Measurements from ENCODE around the gene SEMA3B.
A peak's percentile ranks its signal among the peaks of the same experiment; 100 is the strongest.
"Not testable (repeated sequence)": the region's sequence is repeated elsewhere in the genome, so short reads cannot be mapped to it uniquely, and the experiment has no call there.

Gene SEMA3B

DNA sequence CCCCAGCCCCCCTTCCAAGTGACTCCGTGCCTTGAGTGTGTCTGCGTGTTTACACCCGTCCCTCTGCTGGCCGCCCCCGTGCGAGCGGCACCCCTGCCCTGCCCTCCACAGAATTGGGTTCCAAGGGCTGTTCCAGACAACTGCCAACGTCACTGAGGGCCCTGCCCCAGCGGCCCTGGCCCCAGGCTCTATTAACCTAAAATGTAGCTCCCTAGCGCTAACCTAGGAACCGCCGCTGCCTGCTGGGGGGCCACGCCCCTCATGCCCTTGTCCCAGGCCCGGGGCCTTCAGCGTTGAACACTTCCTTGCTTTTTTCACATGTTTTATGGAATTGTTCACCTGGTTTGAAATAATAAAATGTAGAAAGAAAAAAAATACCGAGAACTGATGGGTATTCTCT, 10.0 kb upstream of the SEMA3B start:
- no peak for DNase-seq (ENCODE audit: low read depth)

DNA sequence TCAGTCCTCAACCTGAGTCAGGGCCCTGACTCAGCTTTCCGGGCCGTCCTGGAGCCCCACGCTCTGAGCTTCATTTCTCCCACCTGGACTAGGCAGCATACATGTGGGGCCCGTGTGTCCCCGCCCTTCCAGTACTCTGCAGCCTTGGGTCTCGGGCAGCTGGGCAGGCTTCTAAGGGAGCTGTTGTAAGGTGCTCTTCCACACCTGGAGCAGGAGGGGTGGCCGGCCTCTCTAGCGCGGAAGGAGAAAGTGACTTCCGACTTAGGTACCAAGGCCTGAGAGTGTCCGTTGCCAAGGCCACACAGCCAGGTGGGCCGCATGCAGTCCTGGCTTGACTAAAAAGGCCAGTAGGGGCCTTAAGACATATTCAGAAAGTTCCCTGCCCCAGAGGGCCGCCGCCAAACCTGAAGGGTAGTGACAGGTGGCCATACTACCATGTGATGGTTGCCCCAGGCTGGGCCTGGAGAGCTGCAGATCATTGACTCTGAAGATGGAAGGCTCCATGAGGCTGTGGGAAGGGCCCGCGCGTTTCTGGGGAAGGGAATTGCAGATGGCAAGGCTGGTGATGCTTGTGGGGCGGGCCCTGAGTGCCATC, 9.4 kb upstream of the SEMA3B start:
- DNase-seq (ENCODE audit: low read depth): no peak

DNA sequence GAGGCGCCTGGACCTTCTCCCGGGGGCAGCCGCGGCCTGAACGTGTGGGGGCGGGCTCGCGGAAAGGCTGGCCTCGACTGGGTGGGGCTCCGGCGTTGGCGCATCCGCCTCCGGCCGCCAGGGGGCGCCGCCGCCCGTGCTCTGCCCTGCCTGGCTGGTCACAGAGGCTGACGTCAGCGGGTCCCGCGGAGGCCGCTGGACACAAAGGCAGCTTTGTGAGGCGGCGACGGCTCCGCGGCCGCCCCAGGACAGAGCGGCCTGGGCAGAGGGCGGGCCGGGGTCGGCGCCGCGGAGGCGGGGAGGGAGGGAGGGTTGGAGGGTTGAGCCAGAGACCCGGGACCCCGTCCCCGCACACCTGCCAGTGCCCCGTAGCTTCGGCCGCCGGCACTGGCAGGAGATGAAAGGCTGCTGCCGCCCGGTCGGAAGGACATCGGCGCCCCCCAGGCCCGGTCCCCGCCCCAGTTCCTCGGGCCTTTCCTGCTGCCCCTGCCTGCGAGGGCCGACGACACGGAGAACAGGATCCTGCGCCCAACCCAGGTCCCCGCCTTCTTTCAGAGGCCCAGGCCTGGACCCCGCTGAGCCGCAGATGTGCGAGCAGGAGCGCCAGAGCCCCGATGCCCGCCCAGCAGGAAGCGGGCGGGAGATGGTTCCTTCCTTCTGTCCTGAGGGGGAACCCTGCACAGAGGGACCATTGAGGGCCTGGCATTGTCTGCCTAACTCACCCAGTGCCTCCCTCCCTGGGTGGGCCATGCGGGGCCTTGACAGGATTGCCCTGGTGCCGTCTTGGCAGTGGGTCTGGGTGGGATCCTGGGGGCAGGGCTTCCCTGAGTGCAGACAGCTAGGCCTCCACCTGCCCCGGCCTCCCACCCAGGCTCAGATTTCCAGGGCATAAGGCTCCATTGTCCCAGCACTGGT, 8.7 kb upstream of the SEMA3B start:
- DNase-seq (ENCODE audit: low read depth): peak; percentile 74

DNA sequence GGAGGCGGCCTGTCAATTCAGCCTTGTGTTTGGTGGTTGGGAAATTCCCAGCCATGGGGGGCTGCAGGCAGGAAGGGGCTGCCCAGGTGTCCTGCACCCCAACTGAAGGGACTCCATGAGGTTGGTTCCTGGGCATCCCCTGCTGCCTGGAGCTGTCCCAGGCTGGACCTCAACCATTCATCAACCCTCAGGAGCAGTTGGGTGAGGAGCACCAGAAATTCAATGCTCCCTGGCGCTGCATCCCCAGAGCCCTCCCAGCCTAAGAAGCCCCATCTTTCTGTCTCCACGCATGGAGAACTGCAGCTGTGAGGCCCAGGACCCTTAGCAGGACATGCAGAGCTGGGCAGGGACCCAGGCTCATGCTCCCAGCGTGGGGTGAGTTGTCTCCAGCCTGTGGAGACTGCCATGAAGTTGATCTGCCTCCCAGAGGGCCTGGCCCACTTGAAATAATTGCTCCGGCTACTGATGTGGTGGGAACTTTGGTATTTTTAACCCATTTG, 8.0 kb upstream of the SEMA3B start:
- no peak for DNase-seq (ENCODE audit: low read depth)

DNA sequence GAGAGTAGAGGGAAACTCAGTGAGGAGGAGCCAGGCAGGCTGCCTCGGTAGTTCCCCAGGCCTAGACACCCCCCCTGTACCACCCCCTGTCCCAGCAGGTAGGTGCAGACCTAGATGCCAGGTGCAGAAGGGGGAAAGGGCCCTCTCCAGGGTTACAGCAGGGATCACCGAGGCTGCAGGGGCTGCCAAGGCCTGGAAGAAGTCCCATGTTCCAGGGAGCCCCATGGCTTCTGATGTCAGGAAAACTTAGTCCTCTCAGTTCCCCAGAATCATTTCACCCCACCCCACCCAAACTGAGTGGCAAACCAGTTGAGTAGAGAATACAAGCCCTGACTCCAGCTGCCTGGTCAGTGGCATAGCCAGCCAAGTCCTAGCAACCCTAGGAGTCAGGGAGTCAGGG, 7.4 kb upstream of the SEMA3B start:
- DNase-seq (ENCODE audit: low read depth): no peak

DNA sequence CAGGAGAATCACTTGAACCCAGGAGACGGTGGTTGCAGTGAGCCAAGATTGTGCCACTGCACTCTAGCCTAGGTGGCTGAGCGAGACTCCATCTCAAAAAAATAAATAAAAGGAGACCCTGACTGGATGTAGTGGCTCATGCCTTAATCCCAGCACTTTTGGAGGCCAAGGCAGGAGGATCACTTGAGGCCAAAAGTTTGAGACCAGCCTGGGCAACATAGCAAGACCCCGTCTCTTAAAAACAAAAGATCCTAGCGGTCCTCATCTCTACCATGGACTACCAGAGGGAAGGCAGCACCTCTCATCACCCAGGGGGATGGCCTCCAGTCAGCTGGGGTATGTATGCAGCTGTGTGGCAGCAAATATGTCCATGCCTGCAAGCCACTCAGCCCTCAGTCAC, 6.7 kb upstream of the SEMA3B start:
- DNase-seq (ENCODE audit: low read depth): not testable (repeated sequence)

DNA sequence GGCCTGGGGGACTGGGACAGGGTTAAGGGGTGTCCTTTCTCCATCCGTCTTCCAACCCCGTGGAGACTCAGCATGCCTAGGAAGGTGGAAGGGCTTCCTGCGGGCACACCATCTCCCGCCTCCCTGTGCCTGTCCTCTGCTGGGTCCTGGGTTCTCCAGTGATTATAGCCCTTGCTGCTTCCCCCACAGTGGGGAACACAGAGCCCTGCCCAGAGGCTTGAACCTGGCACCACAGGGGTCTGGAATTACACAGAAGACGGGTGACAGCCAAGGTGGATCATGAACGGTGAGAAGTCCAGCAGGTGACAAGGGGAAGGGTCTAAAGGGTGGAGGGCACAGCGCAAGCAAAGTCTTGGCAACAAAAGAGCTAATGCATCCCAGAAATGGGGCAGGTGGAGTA, 6.2 kb upstream of the SEMA3B start:
- no peak for DNase-seq (ENCODE audit: low read depth)

DNA sequence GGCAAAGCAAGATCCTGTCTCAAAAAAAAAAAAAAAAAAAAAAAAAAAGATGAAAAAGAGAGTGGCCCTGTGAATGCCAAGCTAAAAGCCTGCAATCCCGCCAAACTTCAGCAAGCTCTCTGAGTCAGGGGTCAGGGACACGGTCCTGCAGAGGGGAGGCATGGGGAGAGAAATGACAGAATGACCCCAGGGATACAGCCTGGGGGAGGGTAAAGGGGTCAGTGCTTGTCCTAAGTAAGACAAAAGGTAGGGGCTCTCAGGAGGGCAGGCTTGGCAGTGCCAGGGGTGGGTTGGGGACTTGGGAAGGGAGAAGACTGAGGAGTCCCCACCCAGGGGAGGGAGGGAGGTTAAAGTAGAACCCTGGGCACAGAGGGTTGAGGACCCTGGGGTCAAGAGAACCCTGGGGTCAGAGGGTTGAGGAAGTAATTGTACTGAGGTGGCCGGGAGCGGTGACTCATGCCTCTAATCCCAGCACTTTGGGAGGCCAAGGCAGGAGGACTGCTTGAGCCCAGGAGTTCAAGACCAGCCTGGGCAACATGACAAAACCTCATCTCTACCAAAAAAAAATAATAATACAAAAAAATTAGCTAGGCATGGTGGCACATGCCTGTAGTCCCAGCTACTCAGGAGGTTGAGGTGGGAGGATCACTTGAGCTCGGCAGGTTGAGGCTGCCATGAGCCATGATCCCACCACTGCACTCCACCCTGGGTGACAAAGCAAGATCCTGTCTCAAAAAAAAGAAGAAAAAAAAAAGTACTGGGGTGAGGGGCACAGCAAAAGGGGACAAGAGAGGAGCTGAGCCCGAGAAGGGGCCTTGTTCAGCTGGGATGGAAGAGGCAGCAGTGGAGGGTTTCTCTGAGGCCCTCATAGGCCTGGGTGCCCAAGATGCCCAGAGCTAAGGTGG, 5.2 kb upstream of the SEMA3B start:
- DNase-seq (ENCODE audit: low read depth): no peak

DNA sequence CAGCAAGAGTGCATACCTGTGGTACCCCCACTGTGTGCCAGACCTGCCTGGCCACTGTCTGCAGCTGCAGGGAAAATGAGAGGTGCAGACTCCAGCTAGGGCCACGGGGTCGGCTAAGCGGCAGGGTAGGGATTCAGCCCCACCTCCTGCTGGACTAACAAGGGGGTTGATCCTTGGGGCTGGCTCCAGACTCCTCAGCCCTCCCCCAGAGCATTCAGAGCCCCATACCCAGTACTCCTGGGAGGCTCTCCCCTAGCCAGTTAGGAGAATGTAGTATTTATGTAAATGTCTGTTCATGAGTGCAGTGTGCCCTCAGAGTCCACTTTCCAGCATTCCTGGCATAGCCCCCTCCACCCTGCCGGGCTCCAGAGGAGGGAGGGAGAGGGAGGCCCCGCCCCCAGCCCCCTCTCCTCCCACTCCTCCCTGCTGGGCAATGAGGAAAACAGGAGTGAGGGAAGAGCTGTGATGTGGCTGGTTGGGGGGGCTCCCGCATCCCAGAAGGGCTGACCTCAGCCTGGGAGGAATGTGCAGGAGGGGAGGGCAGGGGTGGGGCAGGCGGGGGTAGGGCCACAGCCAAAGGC, 4.5 kb upstream of the SEMA3B start:
- no peak for DNase-seq (ENCODE audit: low read depth)

DNA sequence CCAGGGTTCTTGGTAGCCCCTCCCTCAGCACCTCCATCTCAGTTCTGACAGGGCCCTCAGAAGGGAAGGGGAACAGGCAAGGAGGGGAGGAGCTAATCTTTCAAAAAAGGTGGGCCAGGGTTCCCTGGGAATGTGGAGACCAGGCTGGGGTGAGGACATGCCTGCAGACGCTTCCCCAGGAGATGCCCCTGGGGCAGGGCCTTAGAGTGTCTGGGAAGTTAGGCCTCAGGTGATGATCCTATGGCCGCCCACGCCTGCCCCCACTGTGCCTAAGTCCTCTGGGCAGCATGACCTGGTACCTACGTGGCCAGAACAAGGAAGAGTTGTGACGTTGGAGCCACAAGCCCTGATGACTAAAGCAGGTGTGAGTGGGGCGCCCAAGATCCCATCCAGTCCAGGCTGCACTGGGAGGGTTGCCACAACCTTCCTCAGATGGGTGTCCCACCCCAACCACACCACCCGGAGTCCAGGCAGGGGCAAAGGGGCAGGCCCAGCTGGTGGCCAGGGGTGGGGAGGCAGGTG, 3.9 kb upstream of the SEMA3B start:
- no peak for DNase-seq (ENCODE audit: low read depth)

DNA sequence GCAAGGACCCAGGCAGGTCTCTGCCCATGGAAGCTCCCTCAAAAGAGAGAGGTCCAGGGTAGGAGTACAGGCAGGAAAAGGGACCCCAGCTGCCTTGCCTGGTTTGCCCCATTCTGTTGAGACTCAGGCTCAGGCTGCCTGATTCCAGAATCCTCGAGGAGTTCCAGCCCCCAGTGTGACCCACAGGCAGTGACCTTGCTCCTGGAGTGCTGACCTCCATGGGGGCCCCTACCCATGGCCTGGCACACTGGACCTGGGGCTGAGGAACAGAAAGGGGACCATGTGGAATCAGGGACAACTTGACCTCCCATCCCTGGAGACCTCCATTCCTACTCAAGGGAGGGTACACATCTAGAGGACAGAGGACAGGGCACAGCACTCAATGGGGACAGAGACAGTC, 3.4 kb upstream of the SEMA3B start:
- DNase-seq (ENCODE audit: low read depth): no peak

DNA sequence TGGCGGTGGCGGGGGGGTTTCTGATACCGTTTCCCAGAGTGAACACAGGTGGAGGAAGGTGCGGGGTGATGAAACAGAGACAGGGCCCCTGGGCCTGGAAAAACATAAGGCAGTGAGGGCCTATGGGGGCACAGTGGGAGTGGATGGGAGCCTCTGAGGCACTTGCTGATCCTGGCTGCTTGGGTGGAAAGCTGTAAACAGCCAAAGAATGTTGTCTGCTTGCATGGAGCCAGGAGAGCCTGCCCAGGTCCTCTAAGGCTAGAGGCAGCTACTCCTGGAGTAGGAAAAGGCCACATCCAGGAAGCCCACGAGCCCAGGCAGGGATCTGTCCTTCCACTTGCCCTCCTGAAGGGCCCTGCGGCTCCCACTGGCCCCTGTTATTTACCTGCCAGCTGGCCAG, 2.9 kb upstream of the SEMA3B start:
- no peak for DNase-seq (ENCODE audit: low read depth)

DNA sequence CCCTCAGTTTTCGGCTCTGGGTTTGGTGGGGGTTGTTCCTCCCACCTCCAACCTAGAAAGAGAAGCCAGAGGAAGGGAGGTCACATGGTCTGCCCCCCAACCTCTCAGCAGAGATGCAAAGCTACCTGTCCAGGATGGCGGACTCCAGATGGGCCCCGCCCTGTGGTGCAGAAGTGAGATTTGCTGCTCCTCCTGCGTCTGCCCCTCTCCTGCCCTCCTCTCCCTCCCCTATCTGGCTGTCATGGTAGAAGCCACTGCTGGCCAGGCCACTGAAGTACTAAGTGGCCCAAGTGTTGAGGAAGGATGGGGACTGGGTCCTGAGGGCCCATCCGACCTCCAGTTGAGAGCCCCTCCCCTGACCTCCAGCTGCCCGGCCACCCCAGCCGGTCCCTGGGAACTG, 2.1 kb upstream of the SEMA3B start:
- DNase-seq (ENCODE audit: low read depth): no peak

DNA sequence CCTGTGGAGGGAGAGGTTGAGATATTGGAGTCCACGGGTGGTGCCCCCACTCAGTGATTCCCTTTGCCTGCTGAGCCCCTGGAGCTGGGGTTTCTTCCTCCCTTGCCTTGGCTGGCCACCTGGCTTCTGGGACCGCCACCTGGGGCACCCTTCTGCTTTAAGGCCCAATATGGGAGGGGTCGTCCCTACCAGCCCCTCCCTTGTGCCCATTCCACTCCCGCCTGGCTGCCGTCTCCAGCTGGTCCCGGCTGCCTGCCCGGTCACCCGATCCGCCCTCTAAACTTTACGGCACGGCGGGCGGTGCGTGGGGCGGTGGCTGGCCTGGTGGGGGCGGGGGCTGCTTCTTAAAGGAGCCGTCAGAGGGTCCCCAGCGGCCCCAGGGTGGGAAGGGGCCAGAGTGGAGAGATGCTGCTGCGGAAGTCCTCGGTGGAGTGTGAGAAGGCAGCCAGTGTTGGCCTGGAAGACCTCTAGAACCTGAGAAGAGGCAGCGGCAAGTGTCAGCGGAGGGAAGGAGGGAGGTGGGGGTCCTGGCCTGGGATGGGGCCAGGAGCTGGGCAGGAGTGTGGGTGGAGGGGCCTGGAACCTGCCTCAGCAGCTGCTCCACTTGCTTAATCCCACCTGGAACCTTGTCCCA, 1.6 kb upstream of the SEMA3B start:
- DNase-seq (ENCODE audit: low read depth): no peak

DNA sequence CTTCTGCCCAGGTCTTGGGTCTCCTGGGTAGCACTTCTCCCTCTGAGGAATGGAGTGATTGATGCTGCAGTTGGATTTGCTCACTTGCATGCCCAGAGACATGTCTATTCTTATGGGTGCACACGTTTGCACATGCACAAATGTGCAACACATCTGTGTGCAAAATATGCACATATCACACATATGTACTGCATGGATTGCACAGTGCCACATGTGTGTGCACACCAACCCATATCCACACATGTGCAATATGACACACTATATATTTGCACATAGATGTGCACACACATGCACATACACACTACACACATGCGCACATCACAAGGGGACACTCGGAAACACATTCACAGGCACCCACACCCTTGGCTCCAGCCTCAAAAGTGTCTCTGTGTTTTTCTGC, 671 bp upstream of the SEMA3B start:
- no peak for DNase-seq (ENCODE audit: low read depth)

DNA sequence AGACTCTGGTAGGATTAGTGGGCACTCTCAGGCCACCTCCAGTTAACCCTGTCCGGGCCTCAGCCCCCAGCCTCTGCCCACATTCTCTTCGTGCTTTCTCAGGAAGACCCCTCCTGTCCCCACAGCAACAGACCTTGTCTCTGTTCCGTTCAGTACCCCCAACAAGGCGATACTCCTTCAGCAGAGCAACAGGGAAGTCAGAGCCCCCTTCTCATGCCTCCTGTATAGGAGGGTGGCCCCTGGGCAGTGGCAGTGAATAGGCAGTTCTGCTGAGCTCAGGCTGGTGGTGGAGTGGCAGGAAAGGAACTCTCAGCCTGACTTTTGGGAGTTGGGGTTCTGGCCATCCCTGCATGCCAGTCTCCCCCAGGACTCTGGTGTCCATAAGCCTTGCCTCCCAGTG, 513 bp downstream of the SEMA3B start:
- DNase-seq (ENCODE audit: low read depth): no peak

DNA sequence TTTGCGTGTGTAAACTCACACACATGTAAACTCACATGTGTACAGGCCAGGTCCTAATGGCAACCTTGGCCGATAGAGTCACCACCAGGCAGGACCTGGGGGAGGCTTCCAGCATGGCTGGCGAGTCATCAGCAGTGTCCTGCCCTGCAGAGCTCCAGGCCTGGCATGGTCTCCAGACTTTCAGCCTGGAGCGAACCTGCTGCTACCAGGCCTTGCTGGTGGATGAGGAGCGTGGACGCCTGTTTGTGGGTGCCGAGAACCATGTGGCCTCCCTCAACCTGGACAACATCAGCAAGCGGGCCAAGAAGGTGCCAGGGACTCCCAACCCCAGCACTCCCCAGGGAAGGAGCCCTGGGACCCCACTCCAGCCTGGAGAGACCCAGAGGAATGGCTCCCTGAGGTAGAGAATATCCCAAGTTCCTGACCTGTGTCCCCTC, 1.0 kb downstream of the SEMA3B start:
- DNase-seq (ENCODE audit: low read depth): no peak

DNA sequence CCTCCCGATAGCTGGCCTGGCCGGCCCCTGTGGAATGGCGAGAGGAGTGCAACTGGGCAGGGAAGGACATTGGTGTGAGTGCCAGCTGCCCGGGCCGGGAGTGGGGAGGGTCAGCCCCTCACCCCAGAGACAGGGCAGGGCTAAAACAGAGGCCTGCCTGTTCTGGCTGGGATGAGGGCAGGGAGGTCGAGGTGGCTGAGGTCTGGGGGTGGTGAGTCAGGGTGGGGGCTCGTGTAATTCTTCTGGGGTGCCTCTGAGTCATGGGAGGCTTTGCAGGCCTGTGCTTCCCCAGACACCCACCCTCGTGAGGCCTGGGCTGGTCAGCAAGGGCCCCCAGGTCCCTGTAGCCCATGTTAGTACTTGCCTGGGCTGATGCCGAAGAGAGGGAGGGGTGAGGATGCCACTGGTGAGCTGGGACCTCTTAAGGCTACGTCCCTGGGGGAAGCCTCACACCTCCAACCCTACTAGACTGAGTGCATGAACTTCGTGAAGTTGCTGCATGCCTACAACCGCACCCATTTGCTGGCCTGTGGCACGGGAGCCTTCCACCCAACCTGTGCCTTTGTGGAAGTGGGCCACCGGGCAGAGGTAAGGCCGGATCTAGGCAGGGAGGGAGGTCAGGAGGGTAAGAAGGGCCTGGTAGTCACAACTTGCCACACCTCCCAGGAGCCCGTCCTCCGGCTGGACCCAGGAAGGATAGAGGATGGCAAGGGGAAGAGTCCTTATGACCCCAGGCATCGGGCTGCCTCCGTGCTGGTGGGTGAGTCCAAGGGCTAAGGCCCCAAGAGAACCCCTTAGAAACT, 1.7 kb downstream of the SEMA3B start:
- DNase-seq (ENCODE audit: low read depth): no peak

DNA sequence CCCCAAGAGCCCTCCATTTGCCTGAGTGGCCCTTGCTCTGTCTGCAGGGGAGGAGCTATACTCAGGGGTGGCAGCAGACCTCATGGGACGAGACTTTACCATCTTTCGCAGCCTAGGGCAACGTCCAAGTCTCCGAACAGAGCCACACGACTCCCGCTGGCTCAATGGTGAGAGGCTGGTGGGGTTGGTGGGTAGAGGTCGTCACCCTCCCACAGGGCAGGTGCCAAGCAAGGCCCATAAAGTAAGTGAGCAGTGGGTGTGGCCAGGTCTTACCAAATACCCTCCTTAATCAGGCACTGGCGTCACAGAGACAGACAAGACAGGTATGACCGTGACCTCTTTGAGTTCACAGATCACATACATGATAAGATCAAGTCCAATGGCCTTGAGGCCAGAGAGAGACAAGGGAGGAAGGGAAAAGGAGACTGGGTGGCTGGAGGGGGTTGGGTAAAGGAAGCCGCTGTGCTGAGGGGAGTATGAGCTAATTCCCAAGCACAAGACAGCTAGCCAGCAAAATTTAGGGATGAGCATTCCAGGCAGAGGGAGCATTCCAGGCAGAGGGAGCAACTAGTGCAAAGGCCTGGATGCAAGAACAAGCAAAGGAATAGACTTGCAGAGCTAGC, 2.5 kb downstream of the SEMA3B start:
- DNase-seq (ENCODE audit: low read depth): no peak

DNA sequence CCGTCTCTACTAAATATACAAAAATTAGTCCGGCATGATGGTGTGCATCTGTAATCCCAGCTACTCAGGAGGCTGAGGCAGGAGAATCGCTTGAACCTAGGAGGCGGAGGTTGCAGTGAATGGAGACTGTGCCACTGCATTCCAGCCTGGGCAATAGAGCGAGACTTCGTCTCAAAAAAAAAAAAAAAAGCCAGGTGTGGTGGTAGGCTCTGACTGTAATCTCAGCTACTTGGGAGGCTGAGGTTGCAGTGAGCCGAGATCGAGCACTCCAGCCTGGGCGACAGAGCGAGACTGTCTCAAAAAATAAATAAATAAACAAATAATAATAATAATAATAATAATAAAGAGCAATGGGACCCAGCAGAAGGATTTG, 3.6 kb downstream of the SEMA3B start:
- not testable (repeated sequence) for DNase-seq (ENCODE audit: low read depth)

Measured in T follicular helper cell (primary cell).